GM23338 (cell line): Measurements from ENCODE around the gene POFUT2. TPM values are rescaled to one million over a fixed set of nuclear protein-coding genes. Genes with fewer than 3 reads are reported as not detected.

ENCODE experiments used
- ATAC-seq: fragments of 200-7000 bp; cut with Tn5 transposase; 3 replicates; pipeline ENCODE4 v1.9.1; 2020
- DNase-seq: peaks from one replicate; pipeline ENCODE4 v3.0.0-alpha.2; 2015; ENCODE audit warnings: low spot score
- H2AFZ ChIP-seq: fragments of 200-600 bp; sonication (generic); 2 replicates; pipeline ENCODE4 v1.8.0; 2016; ENCODE audit warnings: antibody characterized with exemption, mild to moderate bottlenecking, moderate library complexity
- H3F3A ChIP-seq: fragments of 200-600 bp; sonication (generic); replicated peaks from 2 replicates; pipeline ENCODE4 v1.8.0; 2017; ENCODE audit warnings: antibody characterized with exemption, mixed run types, low read depth
- H3K27ac ChIP-seq: fragments of 200-600 bp; sonication (generic); 2 replicates; pipeline ENCODE4 v1.6.1; 2016; ENCODE audit warnings: low read depth
- H3K27me3 ChIP-seq: fragments of 200-600 bp; sonication (generic); 2 replicates; pipeline ENCODE4 v1.8.0; 2016; ENCODE audit warnings: mild to moderate bottlenecking, mixed run types, moderate library complexity; ENCODE audit not compliant: insufficient read depth
- H3K36me3 ChIP-seq: fragments of 200-600 bp; sonication (generic); 2 replicates; pipeline ENCODE4 v1.8.0; 2016; ENCODE audit warnings: mild to moderate bottlenecking; ENCODE audit not compliant: insufficient read depth
- H3K4me1 ChIP-seq: fragments of 200-600 bp; sonication (generic); 2 replicates; pipeline ENCODE4 v1.8.0; 2016; ENCODE audit warnings: mild to moderate bottlenecking, moderate library complexity; ENCODE audit not compliant: insufficient read depth
- H3K4me2 ChIP-seq: fragments of 200-600 bp; sonication (generic); 2 replicates; pipeline ENCODE4 v1.7.1; 2017; ENCODE audit warnings: mixed run types
- H3K4me3 ChIP-seq: fragments of 200-600 bp; sonication (generic); 2 replicates; pipeline ENCODE4 v1.6.1; 2016; ENCODE audit warnings: mixed run types
- H3K79me2 ChIP-seq: fragments of 200-600 bp; sonication (generic); replicated peaks from 2 replicates; pipeline ENCODE4 v1.8.0; 2017; ENCODE audit warnings: mild to moderate bottlenecking; ENCODE audit not compliant: insufficient read depth
- H3K9me2 ChIP-seq: fragments of 200-600 bp; sonication (generic); 2 replicates; pipeline ENCODE4 v1.8.0; 2017; ENCODE audit not compliant: insufficient read depth
- H4K20me1 ChIP-seq: fragments of 200-600 bp; sonication (generic); replicated peaks from 2 replicates; pipeline ENCODE4 v1.8.0; 2017; ENCODE audit warnings: mild to moderate bottlenecking; ENCODE audit not compliant: insufficient read depth
- H3K27ac Mint-ChIP-seq: 2 replicates; pipeline ENCODE4 v1.8.0; 2020; ENCODE audit warnings: inconsistent platforms, mild to moderate bottlenecking, moderate library complexity, mixed read lengths
- H3K27me3 Mint-ChIP-seq: 3 replicates; pipeline ENCODE4 v1.8.0; 2022; ENCODE audit warnings: low read depth, mild to moderate bottlenecking, moderate library complexity, mixed read lengths, inconsistent platforms; ENCODE audit not compliant: insufficient read depth, poor library complexity
- H3K36me3 Mint-ChIP-seq: 3 replicates; pipeline ENCODE4 v1.8.0; 2021; ENCODE audit warnings: low read depth, mild to moderate bottlenecking, inconsistent platforms, moderate library complexity, mixed read lengths
- H3K4me1 Mint-ChIP-seq: 3 replicates; pipeline ENCODE4 v1.8.0; 2020; ENCODE audit warnings: mild to moderate bottlenecking, inconsistent platforms, mixed read lengths
- H3K4me3 Mint-ChIP-seq: 3 replicates; pipeline ENCODE4 v1.8.0; 2021; ENCODE audit warnings: moderate library complexity, mild to moderate bottlenecking, inconsistent platforms, mixed read lengths
- H3K9me3 Mint-ChIP-seq: 3 replicates; pipeline ENCODE4 v1.8.0; 2020; ENCODE audit warnings: moderate library complexity, mild to moderate bottlenecking, inconsistent platforms, mixed read lengths
- CREB1 ChIP-seq: fragments of 250-450 bp; sonication (Bioruptor Pico); IDR thresholded peaks from 2 replicates; pipeline ENCODE4 v1.5.0; 2020; ENCODE audit warnings: low read depth, mild to moderate bottlenecking, moderate library complexity
- CTCF ChIP-seq, 2 experiments: fragments of 200-600 bp in 1 of 2; sonication (generic) in 1 of 2; conservative IDR thresholded peaks; 2 replicates each; pipeline versions ENCODE4 v1.5.1 to v1.6.1; 2016 to 2017; ENCODE audit warnings: antibody characterized with exemption in 2 of 2, low read depth in 2 of 2, mild to moderate bottlenecking in 2 of 2, moderate library complexity in 1 of 2
- ETS1 ChIP-seq: IDR thresholded peaks from 2 replicates; pipeline ENCODE4 v1.6.1; 2016; ENCODE audit warnings: antibody characterized with exemption
- EZH2phosphoT487 ChIP-seq: fragments of 200-600 bp; sonication (generic); IDR thresholded peaks from one replicate; pipeline ENCODE4 v1.8.1; 2018; ENCODE audit warnings: antibody characterized with exemption; ENCODE audit not compliant: unreplicated experiment
- JUNB ChIP-seq: IDR thresholded peaks from one replicate; pipeline ENCODE4 v1.6.1; 2016; ENCODE audit warnings: antibody characterized with exemption; ENCODE audit not compliant: unreplicated experiment
- NANOG ChIP-seq: IDR thresholded peaks from 2 replicates; pipeline ENCODE4 v1.6.1; 2016; ENCODE audit warnings: antibody characterized with exemption, borderline replicate concordance
- REST ChIP-seq: IDR thresholded peaks from one replicate; pipeline ENCODE4 v1.6.1; 2018; ENCODE audit warnings: antibody characterized with exemption; ENCODE audit not compliant: unreplicated experiment
- STAT1 ChIP-seq: IDR thresholded peaks from one replicate; pipeline ENCODE4 v1.6.1; 2016; ENCODE audit warnings: antibody characterized with exemption; ENCODE audit not compliant: unreplicated experiment
- ZNF114 ChIP-seq: fragments of 250-450 bp; sonication (Bioruptor Pico); IDR thresholded peaks from 2 replicates; pipeline ENCODE4 v1.5.0; 2020; ENCODE audit warnings: mild to moderate bottlenecking, moderate library complexity
- ZNF331 ChIP-seq: fragments of 250-450 bp; sonication (Bioruptor Pico); IDR thresholded peaks from 2 replicates; pipeline ENCODE4 v1.5.0; 2020; ENCODE audit warnings: low read depth, mild to moderate bottlenecking, moderate library complexity
- polyA plus RNA-seq: library from polyadenylated mRNA; unstranded; fragments of >200 nt; fragmentation: Nextera tagmentation; extraction: Ambion mirVana; gene quantifications from 2 replicates; pipeline ENCODE4 v1.2.1, GENCODE V29; 2016
- total RNA-seq: library from RNA; depleted of rRNA; stranded (reverse); fragments of >200 nt; shearing (Covaris generic); gene quantifications from 2 replicates; pipeline ENCODE4 v1.2.3, GENCODE V29; 2014
- TF ChIP-seq, protein P1 (sequence below): fragments of 250-450 bp; sonication (Bioruptor Pico); IDR thresholded peaks from 2 replicates; pipeline ENCODE4 v1.5.0; 2020; ENCODE audit warnings: mild to moderate bottlenecking, moderate library complexity

POFUT2 gene
- total and polyA plus RNA-seq, 2 experiments from 2014 or later, result 12.1 to 34.5 TPM

DNA sequence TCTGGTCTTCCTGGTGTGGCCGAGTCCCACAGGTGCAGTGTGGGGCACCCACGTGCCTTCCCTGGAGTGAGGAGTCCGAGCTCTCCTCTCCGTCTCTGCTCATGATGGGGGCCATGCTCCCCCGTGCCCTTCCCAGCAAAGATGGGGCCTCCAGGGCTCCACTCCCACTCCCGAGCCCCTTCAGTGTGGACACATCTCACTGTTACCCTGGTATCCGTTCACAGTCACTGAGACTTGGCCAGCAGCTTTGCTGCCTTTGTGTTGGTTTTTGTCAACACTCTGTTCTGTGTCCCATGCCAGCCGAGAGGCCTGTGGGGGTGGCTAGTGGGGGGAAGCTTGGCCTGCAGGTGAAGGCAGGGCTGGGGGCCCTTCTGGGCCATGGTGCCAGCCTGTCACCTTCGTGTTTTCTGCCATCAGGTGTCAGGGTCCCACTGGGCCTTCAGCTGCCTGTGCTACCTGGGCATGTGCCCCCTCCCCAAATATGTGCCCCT is 46.9 kb upstream of the POFUT2 start:
- H3K4me1 Mint-ChIP-seq, result peaks cover 36% of the 10 kb centered on the region

More for the DNA sequence above, 46.9 kb upstream of the POFUT2 start:
- Mint-ChIP-seq H3K36me3 (no peaks in the 10 kb centered on the region), H3K27ac (no peak overlapping the region), H3K9me3 (no peaks in the 10 kb centered on the region; the same call in 2 of the 3 replicates), H3K27me3 (peaks cover 15% of the 10 kb centered on the region), H3K4me3 (no peak overlapping the region)
- H3K27me3 ChIP-seq, result no peaks in the 10 kb centered on the region
- DNase-seq (no peak), ATAC-seq (no peak)
- H3K36me3 ChIP-seq, result no peaks in the 10 kb centered on the region
- H3F3A ChIP-seq, result no peaks in the 10 kb centered on the region
- TF ChIP-seq EZH2phosphoT487 (no peak), STAT1 (no peak), ETS1 (no peak), CTCF (conservative IDR thresholded peaks at IDR 0.05; ENCODE audit: low read depth in 2 of 2) (no peak), CREB1 (no peak), REST (no peak), ZNF331 (CRISPR knock-in tag) (no peak), NANOG (no peak), ZNF114 (CRISPR knock-in tag) (no peak), JUNB (no peak)
- TF ChIP-seq, protein P1, sequence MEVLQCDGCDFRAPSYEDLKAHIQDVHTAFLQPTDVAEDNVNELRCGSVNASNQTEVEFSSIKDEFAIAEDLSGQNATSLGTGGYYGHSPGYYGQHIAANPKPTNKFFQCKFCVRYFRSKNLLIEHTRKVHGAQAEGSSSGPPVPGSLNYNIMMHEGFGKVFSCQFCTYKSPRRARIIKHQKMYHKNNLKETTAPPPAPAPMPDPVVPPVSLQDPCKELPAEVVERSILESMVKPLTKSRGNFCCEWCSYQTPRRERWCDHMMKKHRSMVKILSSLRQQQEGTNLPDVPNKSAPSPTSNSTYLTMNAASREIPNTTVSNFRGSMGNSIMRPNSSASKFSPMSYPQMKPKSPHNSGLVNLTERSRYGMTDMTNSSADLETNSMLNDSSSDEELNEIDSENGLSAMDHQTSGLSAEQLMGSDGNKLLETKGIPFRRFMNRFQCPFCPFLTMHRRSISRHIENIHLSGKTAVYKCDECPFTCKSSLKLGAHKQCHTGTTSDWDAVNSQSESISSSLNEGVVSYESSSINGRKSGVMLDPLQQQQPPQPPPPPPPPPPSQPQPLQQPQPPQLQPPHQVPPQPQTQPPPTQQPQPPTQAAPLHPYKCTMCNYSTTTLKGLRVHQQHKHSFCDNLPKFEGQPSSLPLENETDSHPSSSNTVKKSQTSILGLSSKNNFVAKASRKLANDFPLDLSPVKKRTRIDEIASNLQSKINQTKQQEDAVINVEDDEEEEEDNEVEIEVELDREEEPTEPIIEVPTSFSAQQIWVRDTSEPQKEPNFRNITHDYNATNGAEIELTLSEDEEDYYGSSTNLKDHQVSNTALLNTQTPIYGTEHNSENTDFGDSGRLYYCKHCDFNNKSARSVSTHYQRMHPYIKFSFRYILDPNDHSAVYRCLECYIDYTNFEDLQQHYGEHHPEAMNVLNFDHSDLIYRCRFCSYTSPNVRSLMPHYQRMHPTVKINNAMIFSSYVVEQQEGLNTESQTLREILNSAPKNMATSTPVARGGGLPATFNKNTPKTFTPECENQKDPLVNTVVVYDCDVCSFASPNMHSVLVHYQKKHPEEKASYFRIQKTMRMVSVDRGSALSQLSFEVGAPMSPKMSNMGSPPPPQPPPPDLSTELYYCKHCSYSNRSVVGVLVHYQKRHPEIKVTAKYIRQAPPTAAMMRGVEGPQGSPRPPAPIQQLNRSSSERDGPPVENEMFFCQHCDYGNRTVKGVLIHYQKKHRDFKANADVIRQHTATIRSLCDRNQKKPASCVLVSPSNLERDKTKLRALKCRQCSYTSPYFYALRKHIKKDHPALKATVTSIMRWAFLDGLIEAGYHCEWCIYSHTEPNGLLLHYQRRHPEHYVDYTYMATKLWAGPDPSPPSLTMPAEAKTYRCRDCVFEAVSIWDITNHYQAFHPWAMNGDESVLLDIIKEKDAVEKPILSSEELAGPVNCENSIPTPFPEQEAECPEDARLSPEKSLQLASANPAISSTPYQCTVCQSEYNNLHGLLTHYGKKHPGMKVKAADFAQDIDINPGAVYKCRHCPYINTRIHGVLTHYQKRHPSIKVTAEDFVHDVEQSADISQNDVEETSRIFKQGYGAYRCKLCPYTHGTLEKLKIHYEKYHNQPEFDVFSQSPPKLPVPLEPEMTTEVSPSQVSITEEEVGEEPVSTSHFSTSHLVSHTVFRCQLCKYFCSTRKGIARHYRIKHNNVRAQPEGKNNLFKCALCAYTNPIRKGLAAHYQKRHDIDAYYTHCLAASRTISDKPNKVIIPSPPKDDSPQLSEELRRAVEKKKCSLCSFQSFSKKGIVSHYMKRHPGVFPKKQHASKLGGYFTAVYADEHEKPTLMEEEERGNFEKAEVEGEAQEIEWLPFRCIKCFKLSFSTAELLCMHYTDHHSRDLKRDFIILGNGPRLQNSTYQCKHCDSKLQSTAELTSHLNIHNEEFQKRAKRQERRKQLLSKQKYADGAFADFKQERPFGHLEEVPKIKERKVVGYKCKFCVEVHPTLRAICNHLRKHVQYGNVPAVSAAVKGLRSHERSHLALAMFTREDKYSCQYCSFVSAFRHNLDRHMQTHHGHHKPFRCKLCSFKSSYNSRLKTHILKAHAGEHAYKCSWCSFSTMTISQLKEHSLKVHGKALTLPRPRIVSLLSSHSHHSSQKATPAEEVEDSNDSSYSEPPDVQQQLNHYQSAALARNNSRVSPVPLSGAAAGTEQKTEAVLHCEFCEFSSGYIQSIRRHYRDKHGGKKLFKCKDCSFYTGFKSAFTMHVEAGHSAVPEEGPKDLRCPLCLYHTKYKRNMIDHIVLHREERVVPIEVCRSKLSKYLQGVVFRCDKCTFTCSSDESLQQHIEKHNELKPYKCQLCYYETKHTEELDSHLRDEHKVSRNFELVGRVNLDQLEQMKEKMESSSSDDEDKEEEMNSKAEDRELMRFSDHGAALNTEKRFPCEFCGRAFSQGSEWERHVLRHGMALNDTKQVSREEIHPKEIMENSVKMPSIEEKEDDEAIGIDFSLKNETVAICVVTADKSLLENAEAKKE, result no peak
- H3K79me2 ChIP-seq, result no peaks in the 10 kb centered on the region
- no peak overlapping the region for H3K4me2 ChIP-seq
- no peaks in the 10 kb centered on the region; the same call in 1 of the 2 replicates for H3K4me1 ChIP-seq
- H3K27ac ChIP-seq, result no peak overlapping the region
- no peaks in the 10 kb centered on the region for H4K20me1 ChIP-seq
- no peaks in the 10 kb centered on the region for H3K9me2 ChIP-seq
- H3K4me3 ChIP-seq, result no peak overlapping the region
- no peak overlapping the region for H2AFZ ChIP-seq
